Middle frontal gyrus (tissue), 1 donor: ENCODE measurements around the gene SLC34A3.
"Not testable (repeated sequence)": the region's sequence is repeated elsewhere in the genome, so short reads cannot be mapped to it uniquely, and the experiment has no call there.

Experiments
- DNase-seq: peaks from one replicate; pipeline ENCODE4 v3.0.0-alpha.2; 2015; ENCODE audit warnings: low spot score; ENCODE audit errors: extremely low spot score

The SLC34A3 gene

DNA sequence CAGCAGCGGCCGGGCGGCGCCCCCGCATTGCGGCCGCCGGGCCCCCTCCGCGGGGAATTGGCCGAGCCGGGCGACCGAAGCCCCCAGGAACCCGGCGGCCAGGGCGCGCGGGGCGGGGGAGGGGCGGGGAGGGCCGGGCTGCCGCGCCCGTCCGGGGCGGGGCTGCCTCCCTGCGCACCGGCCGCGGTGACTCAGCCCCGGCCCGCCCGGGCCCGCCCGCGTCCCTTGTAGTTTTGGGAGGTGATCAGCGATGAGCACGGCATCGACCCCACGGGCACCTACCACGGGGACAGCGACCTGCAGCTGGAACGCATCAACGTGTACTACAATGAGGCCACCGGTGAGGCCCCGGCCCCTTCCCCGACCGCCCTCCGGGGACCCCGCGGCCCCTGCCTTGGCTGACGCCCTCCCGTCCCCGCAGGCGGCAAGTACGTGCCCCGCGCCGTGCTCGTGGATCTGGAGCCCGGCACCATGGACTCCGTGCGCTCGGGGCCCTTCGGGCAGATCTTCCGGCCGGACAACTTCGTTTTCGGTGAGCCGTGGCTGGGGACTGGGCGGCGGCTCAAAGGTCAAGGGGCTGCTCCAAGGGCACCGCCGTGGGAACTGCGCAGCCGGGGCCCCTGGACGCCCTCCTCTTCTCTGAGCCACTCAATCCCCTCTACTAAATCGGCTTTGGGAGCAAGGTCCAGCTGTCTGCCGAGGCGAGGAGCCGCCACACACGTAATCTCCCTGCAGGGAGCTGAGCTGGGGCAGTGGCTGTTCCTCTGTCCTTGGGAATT is 11.0 kb downstream of the SLC34A3 start:
- no peak for DNase-seq

DNA sequence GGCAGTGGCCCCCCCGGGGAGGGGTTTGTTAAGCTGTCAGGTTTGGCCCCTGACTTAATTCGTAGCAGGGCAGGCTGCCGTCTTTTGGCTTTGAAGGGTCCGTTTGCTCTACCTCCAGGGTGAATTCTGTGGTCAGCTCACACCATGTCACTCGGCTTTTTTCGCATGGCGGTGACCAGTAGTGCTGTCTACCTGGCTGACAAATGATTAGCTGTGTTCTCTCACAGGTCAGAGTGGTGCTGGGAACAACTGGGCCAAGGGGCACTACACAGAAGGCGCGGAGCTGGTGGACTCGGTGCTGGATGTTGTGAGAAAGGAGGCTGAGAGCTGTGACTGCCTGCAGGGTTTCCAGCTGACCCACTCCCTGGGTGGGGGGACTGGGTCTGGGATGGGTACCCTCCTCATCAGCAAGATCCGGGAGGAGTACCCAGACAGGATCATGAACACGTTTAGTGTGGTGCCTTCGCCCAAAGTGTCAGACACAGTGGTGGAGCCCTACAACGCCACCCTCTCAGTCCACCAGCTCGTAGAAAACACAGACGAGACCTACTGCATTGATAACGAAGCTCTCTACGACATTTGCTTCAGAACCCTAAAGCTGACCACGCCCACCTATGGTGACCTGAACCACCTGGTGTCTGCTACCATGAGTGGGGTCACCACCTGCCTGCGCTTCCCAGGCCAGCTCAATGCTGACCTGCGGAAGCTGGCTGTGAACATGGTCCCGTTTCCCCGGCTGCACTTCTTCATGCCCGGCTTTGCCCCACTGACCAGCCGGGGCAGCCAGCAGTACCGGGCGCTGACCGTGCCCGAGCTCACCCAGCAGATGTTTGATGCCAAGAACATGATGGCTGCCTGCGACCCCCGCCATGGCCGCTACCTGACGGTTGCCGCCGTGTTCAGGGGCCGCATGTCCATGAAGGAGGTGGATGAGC is 11.8 kb downstream of the SLC34A3 start:
- DNase-seq, result no peak

DNA sequence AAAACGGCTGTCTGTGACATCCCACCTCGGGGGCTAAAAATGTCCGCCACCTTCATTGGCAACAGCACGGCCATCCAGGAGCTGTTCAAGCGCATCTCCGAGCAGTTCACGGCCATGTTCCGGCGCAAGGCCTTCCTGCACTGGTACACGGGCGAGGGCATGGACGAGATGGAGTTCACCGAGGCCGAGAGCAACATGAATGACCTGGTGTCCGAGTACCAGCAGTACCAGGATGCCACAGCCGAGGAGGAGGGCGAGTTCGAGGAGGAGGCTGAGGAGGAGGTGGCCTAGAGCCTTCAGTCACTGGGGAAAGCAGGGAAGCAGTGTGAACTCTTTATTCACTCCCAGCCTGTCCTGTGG is 12.5 kb downstream of the SLC34A3 start:
- not testable (repeated sequence) for DNase-seq

DNA sequence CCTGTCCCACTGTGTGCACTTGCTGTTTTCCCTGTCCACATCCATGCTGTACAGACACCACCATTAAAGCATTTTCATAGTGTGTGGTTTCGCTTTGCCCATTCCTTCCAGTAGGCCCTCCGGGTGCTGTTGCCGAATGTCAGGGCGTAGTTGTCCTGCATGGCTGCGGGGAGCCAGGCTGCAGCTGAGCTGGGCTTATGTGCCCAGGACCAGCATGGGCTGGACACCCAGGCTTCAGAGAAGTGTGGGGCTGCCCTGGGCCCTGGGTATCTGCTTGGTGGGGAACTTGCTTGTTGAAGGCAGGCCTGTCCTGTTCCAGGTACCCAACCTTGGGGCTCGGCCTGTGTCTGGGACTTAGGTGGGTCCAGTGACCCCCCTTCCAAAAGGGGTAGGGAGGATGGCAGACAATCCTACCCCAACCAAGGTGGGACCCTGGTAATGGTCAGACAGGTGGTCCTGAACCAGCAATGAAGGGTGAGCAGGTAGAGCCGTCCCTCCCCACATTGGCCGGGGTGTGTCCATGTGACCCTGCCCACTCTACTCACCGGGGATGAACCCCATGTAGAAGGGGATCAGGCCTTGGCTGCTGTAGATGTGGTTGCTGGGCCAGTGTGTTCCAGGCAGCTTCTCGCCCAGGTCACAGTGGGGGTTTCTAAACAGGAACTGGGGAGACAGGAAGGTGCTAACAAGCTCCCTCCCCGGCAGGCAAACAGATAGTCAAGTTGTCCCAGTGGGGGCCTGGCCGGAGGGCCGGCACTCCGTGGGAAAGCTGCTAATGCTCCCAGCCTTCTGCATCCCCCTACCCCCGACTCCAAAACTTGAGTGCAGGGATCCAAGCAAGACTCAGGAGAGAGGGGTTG is 13.2 kb downstream of the SLC34A3 start:
- no peak for DNase-seq

DNA sequence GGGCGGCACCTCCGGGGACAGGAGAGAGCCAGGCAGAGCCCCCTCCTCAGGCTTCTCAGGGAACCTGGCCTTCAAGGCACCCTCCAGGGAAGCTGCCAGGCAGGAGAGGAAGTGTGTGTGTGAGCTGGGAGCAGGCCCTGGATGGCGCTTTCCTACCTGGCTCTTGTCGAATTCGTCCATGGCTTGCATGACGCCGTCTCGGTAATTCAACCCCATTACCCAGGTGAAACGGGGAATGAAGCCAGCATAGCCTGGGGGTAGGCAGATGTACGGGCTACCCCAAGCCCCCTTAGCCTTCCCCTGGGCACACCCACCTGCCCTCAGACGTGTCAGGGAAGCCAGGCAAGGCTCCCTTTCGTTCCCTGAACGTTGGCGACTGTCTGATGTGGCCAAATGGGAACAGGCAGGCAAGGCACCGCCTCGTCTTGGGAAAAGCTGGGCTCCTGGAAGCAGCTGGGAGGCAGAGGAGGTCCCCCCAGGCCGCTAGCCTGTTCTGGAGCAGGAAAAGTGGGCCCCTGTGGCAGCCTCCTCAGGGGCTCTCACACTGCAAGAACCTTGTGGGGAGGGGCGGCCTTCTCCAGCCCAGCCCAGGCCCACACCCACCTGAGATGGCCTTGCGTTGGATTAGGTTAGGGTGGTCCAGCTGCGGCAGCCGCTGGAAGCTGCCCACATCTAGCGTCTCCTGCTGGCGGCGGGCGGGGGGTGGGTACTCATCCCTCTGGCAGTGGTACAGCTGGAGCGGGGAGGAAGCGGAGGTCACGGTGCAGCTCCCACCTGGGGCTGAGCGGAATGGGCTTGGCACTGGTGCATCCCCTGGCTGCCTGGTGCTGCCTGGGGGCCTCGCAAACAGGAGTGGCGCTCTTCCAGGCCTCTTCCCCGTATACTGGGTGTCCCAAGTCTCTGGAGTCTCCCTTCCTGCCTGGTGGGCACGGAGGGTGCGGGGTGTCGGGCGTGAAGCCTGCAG is 14.1 kb downstream of the SLC34A3 start:
- no peak for DNase-seq

DNA sequence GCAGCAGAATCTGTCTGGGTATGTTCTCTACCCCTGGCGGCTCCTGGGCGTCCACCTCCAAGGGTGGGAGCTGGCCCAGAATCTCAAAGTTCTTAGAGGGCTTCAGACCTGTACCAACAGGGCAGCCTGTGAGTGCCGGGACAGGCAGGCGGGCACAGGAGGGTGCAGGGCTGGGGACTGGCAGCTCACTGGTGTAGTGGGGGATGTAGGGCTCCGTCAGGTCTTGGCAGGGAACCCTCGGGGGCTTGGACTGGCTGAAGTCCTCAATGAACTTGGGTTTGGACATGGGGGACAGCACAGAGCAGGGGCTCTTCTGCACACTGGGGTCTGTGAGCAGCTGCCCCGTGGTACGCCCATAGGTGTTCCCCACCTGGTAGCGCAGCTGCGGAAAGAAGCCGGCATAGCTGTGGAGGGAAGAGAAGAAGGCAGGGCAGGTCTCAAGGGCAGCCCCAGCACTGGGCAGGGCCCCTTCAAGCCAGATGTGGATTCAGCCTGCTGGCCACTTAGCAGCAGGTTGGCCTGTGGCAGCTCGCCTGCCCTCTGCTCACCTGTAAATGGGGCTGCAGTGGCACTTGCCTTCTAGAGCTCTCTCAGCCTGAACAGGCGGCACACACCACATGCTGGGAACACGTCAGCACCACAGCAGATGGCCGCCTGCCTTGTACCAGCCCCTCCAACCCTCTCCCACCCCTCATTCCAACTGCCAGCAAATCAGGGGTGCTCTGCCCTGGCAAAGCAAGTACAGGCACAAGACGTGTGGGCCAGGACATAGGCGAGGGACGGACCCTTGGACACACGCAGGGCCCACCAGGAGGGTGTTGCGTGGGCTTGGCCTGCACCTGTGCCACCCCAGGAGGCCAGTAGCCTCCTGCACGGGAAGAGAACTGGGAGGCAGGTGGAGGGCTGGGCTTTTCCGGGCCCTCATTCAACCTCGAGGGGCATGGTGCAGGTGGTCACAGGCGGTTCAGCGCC is 15.0 kb downstream of the SLC34A3 start:
- DNase-seq, result no peak

DNA sequence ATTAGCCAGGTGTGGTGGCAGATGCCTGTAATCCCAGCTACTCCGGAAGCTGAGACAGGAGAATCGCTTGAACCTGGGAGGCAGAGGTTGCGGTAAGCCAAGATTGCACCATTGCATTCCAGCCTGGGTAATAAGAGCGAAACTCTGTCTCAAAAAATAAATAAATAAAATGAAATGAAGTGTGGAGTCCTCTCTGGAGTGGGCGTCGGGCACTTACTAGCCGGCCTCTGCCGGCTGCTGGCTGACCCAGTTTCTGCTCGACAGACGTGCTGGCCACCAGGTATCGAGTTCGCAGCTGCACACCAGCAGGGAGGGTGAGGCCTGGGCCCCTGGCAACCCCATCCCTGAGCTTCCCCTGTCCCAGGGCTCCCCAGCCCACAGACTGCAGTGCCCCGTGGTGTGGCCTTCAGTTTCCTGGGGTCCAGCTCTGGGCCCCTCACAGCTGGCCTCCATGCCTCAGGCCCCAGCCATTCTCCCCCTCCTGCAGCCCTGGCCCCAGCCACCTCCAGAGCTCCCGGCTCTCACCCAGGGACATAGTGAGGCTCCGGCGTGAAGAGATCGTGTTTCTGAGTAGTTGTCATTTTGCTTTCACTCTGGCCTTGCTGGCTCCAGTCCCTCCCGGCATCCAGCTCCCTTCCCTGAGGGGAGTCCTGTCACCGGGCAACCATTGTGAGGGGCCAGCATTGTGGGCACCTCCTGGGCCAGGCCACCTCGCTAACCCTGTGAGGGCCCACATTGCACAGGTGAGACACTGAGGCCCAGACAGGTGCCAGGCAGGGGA is 16.6 kb downstream of the SLC34A3 start:
- DNase-seq, result no peak

DNA sequence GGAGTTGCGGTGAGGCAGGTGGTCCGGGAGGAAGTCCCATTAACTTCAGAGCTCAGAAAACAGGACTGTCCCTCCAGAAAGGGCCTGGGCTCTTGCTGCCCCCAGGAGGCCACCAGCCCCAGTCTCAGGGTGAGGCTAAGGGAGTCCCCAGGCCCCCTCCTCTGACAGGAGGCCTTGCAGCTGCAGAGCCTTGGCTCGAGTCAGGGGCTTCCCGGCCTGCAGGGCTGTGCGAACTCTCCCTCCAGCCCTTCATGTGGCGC is 17.1 kb downstream of the SLC34A3 start:
- no peak for DNase-seq

DNA sequence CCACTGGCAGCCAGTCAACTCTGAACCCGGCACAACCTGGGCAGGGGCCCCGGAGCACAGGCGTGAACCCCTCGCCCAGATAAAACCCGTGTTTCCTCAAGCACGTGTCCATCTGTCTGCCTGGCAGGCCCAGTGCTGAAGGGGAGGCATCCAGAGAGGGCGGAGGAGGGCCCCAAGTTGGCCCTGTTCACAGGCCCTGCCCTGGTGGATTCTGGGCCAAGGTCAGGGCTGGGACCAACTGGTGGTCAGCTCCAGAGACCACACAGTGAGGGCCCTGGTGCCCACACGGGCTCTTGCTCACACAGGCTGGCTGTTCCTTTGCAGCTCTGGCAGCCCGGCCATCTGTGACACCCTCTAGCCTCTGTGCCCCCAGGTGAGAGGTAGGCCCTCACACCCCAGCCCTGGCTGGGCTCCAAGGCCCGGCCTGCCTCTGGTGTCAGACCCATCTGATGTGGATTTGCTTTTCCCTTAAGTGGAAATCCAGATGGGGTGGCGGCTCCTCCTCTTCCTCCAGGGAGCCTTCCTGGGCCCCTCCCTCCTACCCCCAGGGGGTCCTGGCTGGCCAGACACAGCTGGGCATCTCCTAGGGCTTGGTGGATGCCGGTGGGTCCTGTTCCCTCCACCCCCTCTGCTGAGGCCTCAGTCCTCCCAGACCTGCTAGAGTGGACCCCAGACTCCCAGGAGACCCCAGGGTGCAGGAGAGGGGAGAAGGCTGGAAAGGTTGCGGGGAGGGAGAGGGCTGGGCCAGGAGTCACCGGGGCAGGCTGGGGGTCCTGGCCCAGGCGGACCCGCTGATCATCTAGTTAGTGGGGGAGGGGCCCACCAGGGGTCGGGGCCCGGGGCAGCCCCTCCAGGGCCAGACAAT is 19.9 kb downstream of the SLC34A3 start:
- no peak for DNase-seq

DNA sequence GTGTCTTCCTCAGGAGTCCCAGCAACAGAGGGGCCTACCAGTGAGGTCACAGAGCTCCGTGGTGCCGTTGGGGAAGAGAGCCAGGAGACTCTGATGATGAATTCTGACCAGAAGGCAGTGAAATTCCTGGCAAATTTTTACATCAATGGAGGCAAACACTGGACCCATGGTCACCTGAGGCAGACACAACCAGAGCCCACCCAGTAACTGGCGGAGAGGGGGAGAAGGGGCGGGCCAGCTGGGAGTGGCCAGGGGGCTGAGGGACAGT is 20.4 kb downstream of the SLC34A3 start, which contains the start of gene STPG3:
Gene STPG3, plus strand, starts transcription at position 93 of the 268 bp plus-strand sequence. Its CDS starts 1 bp downstream, at position 94.
- no peak for DNase-seq

DNA sequence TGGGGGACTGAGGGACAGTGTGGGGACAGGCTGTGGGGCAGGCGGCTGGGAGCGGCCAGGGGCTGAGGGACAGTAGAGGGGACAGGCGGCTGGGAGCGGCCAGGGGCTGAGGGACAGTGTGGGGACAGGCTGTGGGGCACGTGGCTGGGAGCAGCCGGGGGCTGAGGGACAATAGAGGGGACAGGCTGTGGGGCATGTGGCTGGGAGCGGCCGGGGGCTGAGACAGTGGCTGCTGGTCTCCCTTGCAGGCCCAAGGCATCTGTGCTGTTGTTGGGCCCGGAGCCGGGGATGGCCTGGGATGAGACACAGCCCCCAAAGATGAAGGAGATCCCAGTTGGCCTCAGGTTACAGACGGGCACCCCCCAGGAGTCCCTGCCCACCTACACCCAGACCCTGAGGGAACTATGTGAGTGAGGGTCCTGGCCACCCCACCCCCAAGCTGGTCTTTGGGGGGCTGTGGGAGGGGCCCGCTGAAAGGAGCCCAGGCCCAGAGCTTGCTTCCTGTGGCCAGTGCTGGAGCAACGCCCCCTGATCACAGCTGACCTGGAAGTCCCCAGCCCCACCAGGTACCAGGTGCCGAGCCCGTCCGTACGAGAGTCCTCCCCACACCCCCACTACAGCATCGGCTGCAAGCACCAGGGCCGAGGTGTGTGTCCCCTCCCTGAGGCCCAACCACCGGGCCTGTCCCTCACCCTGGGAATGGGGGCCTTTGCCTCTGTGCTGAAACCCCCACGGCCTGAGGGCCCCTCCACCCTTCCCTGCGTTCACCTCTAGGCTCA is 21.0 kb downstream of the SLC34A3 start:
- DNase-seq, result no peak

DNA sequence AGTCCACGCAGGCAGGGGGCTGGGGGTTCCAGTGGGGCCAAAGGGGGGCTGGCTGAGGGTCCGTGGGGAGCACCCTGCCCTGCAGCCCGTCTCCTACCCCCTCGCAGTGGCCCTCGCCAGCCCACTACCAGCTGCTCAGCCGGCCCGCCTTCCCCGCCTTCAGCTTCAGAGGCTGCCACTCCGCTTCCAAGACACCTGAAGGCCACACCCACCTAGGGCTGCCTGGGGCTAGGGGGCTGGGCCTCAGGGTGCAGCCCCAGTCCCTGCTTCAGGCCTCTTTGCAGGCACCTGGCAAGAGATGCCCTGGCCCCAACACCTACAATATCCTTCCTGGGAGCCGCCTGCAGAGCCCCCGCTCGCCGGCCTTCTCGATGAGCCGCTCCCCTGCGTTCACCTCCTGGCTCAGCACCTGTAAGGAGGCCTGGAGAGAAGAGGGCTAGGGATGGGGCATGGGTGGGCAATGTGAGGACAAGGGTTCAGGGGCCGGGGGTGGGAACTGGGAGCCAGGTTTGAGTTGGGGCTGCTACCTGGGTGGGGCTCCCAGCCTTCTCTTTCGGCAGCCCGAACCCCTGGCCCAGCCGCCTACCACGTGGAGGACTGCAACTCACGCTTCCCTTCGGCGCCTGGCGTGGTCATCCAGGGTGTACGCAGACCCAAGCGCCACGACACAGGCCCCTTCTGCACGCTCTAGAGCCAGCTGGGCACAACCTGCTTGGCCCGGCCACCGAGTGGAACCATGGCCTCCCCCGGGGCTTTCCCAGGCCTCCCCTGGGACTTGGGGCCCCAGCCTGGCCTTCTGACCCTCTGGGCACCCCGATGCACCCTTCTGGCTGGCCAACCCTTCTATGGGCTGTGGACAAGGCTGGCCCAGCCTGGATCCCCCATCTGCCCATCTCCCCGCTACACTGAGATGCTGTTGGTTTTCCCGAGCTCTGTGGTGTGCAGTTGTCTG is 22.1 kb downstream of the SLC34A3 start:
- no peak for DNase-seq

DNA sequence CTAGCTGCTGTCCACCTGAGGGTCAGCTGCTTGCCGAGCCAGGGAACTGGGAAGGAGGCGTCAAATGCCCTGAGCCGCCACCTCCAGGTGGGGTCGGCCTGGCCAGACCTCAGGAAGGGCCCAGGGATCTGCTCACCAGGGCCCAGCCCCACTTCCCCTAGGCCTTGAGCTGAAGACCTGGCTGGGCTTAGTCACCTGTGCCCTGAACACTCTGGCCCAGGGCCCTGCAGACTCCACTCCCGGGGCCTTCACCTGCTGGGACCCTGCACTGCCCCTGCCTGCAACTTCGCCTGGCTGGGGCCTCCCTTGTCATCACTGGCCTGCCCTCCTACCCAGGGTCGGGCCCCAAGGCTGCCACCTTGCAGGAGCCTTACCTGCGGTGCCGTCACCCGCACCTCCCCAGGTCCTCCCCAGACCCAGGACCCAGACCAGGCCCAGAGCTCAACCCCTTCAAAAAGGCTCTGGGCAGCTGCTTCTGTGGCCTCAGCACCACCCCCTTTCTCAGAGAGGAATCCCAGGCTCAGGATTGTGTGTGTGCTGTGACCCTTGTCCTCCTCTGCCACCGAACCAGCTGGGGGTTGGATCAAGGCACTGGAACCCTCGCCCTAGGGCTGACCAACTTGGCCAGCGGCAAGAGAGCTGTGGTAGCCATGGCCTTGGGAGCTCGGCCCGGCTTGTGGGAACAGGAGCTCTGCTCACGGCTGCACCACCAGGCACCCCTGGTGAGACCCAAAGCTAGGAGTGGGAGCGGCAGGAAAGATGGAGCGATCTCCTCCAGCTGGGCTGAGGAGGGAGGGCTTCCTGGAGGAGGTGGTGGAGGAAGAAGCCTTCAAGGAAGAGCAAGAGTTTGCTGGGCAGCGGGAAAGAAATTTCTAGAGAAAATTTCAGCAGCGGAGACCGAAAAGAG is 23.3 kb downstream of the SLC34A3 start:
- no peak for DNase-seq

DNA sequence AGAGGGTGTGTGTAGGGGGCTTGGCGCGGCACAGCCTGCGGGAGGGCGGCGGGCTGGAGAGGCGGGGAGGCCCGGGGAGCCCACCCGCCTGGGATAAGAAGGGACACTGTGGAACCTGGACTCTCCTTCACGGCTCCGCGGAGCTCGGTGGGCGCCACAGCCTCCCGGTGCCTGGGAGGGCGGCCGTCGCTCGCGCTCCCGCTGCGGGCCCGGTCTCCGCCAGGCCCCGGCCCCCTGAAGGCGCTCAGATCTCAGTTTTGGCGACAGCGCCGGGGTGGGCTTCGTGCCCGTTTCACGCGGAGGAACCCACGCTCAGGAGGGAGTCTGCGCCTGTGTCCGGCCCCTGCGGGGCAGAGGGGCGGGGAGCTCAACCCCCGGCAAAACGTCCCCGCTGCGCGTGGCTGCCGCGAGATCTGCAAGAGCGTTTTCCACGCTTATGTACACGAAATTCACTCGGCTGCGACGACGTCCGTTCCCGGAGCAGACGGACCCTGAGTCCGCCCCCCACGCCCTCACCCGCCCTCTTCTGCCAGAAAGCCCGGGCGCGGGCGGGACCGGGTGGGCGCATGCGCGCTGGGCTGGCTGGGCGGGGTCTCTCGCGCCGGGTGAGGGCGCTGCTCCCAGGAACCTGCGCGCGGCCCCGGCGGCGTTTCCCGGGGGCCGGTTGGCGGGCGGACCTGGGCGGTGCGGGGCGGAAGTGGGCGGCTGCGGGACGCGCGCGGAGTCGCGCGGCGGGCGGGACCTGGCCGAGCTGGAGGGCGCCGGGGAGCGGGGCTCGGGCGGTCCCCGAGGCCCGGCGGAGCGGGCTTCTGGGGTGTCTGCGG is 24.1 kb downstream of the SLC34A3 start, which contains the start of gene NELFB:
Gene NELFB, plus strand, starts transcription at position 704 of the 824 bp plus-strand sequence.
- DNase-seq, result peak; percentile 79
